Lower leg skin (tissue), 3 donors: ENCODE results near the gene SOX13.

Experiments
- POLR2A ChIP-seq, 2 donors: fragments of 450-650 bp; IDR thresholded peaks; one replicate each; pipeline ENCODE4 v1.6.1; 2016 to 2017; ENCODE audit warnings: antibody characterized with exemption in 2 of 2, mild to moderate bottlenecking in 1 of 2, moderate library complexity in 1 of 2
- TF ChIP-seq, protein P1 (sequence below), 3 donors: fragments of 450-650 bp; IDR thresholded peaks; one replicate each; pipeline ENCODE4 v1.5.1; 2016; ENCODE audit warnings: antibody characterized with exemption in 3 of 3, mild to moderate bottlenecking in 3 of 3, moderate library complexity in 2 of 3

DNA sequence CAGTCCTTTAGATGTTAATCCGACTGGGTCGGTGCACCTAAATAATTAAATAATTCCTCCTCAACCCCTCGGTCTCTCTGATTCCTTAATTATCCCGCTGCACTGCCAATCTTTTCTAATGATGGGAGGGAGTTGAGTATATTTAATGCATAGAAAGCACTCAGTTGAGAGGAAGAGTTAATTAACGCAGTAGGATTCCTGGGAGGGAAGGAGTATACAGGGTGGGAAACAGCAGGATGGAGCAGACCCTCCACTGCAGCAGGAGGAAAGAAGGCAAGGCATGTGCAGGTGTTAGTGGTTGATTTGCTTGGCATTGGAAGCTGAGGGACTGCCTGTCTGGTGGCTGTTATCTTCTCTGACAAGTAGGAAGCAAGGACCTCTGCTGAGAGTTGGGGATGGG is 103.1 kb downstream of the SOX13 start:
- TF ChIP-seq, protein P1, sequence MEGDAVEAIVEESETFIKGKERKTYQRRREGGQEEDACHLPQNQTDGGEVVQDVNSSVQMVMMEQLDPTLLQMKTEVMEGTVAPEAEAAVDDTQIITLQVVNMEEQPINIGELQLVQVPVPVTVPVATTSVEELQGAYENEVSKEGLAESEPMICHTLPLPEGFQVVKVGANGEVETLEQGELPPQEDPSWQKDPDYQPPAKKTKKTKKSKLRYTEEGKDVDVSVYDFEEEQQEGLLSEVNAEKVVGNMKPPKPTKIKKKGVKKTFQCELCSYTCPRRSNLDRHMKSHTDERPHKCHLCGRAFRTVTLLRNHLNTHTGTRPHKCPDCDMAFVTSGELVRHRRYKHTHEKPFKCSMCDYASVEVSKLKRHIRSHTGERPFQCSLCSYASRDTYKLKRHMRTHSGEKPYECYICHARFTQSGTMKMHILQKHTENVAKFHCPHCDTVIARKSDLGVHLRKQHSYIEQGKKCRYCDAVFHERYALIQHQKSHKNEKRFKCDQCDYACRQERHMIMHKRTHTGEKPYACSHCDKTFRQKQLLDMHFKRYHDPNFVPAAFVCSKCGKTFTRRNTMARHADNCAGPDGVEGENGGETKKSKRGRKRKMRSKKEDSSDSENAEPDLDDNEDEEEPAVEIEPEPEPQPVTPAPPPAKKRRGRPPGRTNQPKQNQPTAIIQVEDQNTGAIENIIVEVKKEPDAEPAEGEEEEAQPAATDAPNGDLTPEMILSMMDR (IDR thresholded peaks at IDR 0.05), result no peak
- TF ChIP-seq POLR2A (IDR thresholded peaks at IDR 0.05), result no peak
